SK-N-SH treated with all-trans-retinoic acid at 6 μM for 48 hours (cell line): ENCODE data around the gene RGS6.

Experiments used
- ATAC-seq: fragments of 200-7000 bp; cut with Tn5 transposase; 3 replicates; pipeline ENCODE4 v1.9.1; 2020; ENCODE audit warnings: mild to moderate bottlenecking, moderate library complexity
- ARNTL ChIP-seq: fragments of 450-650 bp; formaldehyde crosslinking; IDR thresholded peaks from 2 replicates; pipeline ENCODE4 v1.5.0; 2020; ENCODE audit warnings: low read depth, mild to moderate bottlenecking, moderate library complexity, borderline replicate concordance
- BACH2 ChIP-seq: fragments of 250-450 bp; sonication (Bioruptor Pico); IDR thresholded peaks from 2 replicates; pipeline ENCODE4 v1.9.0; 2021; ENCODE audit warnings: mild to moderate bottlenecking, borderline replicate concordance
- CSDC2 ChIP-seq: fragments of 250-450 bp; sonication (Bioruptor Pico); IDR thresholded peaks from 2 replicates; pipeline ENCODE4 v1.5.0; 2020; ENCODE audit warnings: mild to moderate bottlenecking, moderate library complexity
- CSRNP3 ChIP-seq: fragments of 250-450 bp; sonication (Bioruptor Pico); IDR thresholded peaks from 2 replicates; pipeline ENCODE4 v1.5.1; 2021; ENCODE audit warnings: mild to moderate bottlenecking, moderate library complexity
- ESRRG ChIP-seq: fragments of 250-450 bp; sonication (Bioruptor Pico); IDR thresholded peaks from 2 replicates; pipeline ENCODE4 v1.6.1; 2021; ENCODE audit warnings: mild to moderate bottlenecking
- GLIS3 ChIP-seq: fragments of 250-450 bp; sonication (Bioruptor Pico); IDR thresholded peaks from 2 replicates; pipeline ENCODE4 v1.5.0; 2020; ENCODE audit warnings: mild to moderate bottlenecking, moderate library complexity
- PATZ1 ChIP-seq: fragments of 250-450 bp; sonication (Bioruptor Pico); IDR thresholded peaks from 2 replicates; pipeline ENCODE4 v1.8.0; 2020; ENCODE audit warnings: mild to moderate bottlenecking, moderate library complexity, borderline replicate concordance
- POU6F1 ChIP-seq: fragments of 250-450 bp; sonication (Bioruptor Pico); IDR thresholded peaks from 2 replicates; pipeline ENCODE4 v1.8.0; 2021; ENCODE audit warnings: low read depth, mild to moderate bottlenecking, moderate library complexity, borderline replicate concordance
- PPARA ChIP-seq: fragments of 250-450 bp; sonication (Bioruptor Pico); IDR thresholded peaks from 2 replicates; pipeline ENCODE4 v1.5.0; 2020; ENCODE audit warnings: mild to moderate bottlenecking, borderline replicate concordance
- RARB ChIP-seq: fragments of 250-450 bp; sonication (Bioruptor Pico); IDR thresholded peaks from 2 replicates; pipeline ENCODE4 v1.8.0; 2021; ENCODE audit warnings: mild to moderate bottlenecking, moderate library complexity
- TCF4 ChIP-seq: fragments of 250-450 bp; sonication (Bioruptor Pico); IDR thresholded peaks from 2 replicates; pipeline ENCODE4 v1.8.0; 2021; ENCODE audit warnings: mild to moderate bottlenecking, moderate library complexity, borderline replicate concordance
- TOX ChIP-seq: fragments of 250-450 bp; sonication (Bioruptor Pico); IDR thresholded peaks from 2 replicates; pipeline ENCODE4 v1.8.0; 2021; ENCODE audit warnings: mild to moderate bottlenecking, moderate library complexity, borderline replicate concordance
- TSHZ2 ChIP-seq: fragments of 250-450 bp; sonication (Bioruptor Pico); IDR thresholded peaks from 2 replicates; pipeline ENCODE4 v1.5.0; 2020; ENCODE audit warnings: mild to moderate bottlenecking, moderate library complexity
- ZC3H10 ChIP-seq: fragments of 250-450 bp; sonication (Bioruptor Pico); IDR thresholded peaks from 2 replicates; pipeline ENCODE4 v1.5.1; 2021; ENCODE audit warnings: mild to moderate bottlenecking, moderate library complexity
- ZFP3 ChIP-seq: fragments of 250-450 bp; sonication (Bioruptor Pico); IDR thresholded peaks from 2 replicates; pipeline ENCODE4 v1.5.0; 2020; ENCODE audit warnings: mild to moderate bottlenecking, moderate library complexity
- ZFP30 ChIP-seq: fragments of 450-650 bp; formaldehyde crosslinking; IDR thresholded peaks from 2 replicates; pipeline ENCODE4 v1.5.0; 2022; ENCODE audit warnings: mild to moderate bottlenecking, moderate library complexity
- ZNF565 ChIP-seq: fragments of 450-650 bp; formaldehyde crosslinking; conservative IDR thresholded peaks from 2 replicates; pipeline ENCODE4 v1.5.0; 2020; ENCODE audit warnings: low read depth, mild to moderate bottlenecking, moderate library complexity
- ZNF70 ChIP-seq: fragments of 450-650 bp; formaldehyde crosslinking; IDR thresholded peaks from 2 replicates; pipeline ENCODE4 v1.5.0; 2020; ENCODE audit warnings: mild to moderate bottlenecking, moderate library complexity
- ZNF8 ChIP-seq: fragments of 450-650 bp; formaldehyde crosslinking; IDR thresholded peaks from 2 replicates; pipeline ENCODE4 v1.5.0; 2020; ENCODE audit warnings: mild to moderate bottlenecking, moderate library complexity
- TF ChIP-seq, protein P1 (sequence below): fragments of 250-450 bp; sonication (Bioruptor Pico); IDR thresholded peaks from 2 replicates; pipeline ENCODE4 v1.5.1; 2020; ENCODE audit warnings: low read depth, mild to moderate bottlenecking, moderate library complexity

Gene RGS6

GRCh38 chr14:72186523-72186922 is 254.3 kb downstream of the RGS6 start:
- ATAC-seq = no peak
- TF ChIP-seq ZFP30 (CRISPR knock-in tag) (no peak), POU6F1 (no peak), ZFP3 (CRISPR knock-in tag) (no peak), TSHZ2 (no peak), ZC3H10 (CRISPR knock-in tag) (no peak), GLIS3 (CRISPR knock-in tag) (no peak), ESRRG (no peak), CSRNP3 (CRISPR knock-in tag) (no peak), TOX (no peak), PATZ1 (CRISPR knock-in tag) (no peak), ARNTL (CRISPR knock-in tag) (no peak), ZNF70 (CRISPR knock-in tag) (no peak), ZNF8 (no peak), TCF4 (no peak), ZNF565 (no peak), CSDC2 (no peak), RARB (CRISPR knock-in tag) (no peak), PPARA (CRISPR knock-in tag) (no peak), BACH2 (CRISPR knock-in tag) (no peak)
- TF ChIP-seq, protein P1, sequence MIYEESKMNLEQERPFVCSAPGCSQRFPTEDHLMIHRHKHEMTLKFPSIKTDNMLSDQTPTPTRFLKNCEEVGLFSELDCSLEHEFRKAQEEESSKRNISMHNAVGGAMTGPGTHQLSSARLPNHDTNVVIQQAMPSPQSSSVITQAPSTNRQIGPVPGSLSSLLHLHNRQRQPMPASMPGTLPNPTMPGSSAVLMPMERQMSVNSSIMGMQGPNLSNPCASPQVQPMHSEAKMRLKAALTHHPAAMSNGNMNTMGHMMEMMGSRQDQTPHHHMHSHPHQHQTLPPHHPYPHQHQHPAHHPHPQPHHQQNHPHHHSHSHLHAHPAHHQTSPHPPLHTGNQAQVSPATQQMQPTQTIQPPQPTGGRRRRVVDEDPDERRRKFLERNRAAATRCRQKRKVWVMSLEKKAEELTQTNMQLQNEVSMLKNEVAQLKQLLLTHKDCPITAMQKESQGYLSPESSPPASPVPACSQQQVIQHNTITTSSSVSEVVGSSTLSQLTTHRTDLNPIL = no peak
- TF ChIP-seq, all 23 proteins: peak for 0

- TF ChIP-seq PATZ1 (CRISPR knock-in tag) (no peak), CSRNP3 (CRISPR knock-in tag) (no peak), BACH2 (CRISPR knock-in tag) (no peak), ZFP30 (CRISPR knock-in tag) (no peak), ZNF8 (no peak), GLIS3 (CRISPR knock-in tag) (no peak), POU6F1 (no peak), TOX (no peak)
- TF ChIP-seq, all 23 proteins: peak for 0
- no peak for ATAC-seq
Measured at GRCh38 chr14:72196237-72197015, 264.2 kb downstream of the RGS6 start.
